ENCODE results near the gene CCDC148.
"Not testable (repeated sequence)": the region's sequence is repeated elsewhere in the genome, so short reads cannot be mapped to it uniquely, and the experiment has no call there.

Gene CCDC148

GRCh38 chr2:158273791-158274190 is 182.8 kb downstream of the CCDC148 start:
- DNase-seq: no peak

GRCh38 chr2:158270536-158270935 is 186.0 kb downstream of the CCDC148 start:
- no peak for DNase-seq

GRCh38 chr2:158269143-158269542 is 187.4 kb downstream of the CCDC148 start:
- DNase-seq: no peak

- DNase-seq: no peak
Observed at GRCh38 chr2:158266111-158266510, 190.4 kb downstream of the CCDC148 start.

GRCh38 chr2:158255257-158255656 is 201.3 kb downstream of the CCDC148 start:
- DNase-seq: no peak

- DNase-seq: no peak
Observed at GRCh38 chr2:158253170-158253569, 203.4 kb downstream of the CCDC148 start.

GRCh38 chr2:158251356-158251755 is 205.2 kb downstream of the CCDC148 start:
- no peak for DNase-seq

GRCh38 chr2:158243392-158243791 is 213.2 kb downstream of the CCDC148 start:
- no peak for DNase-seq

- no peak for DNase-seq
Observed at GRCh38 chr2:158242280-158242679, 214.3 kb downstream of the CCDC148 start.

- no peak for DNase-seq
Observed at GRCh38 chr2:158240975-158241374, 215.6 kb downstream of the CCDC148 start.

- DNase-seq: no peak
Observed at GRCh38 chr2:158239271-158239670, 217.3 kb downstream of the CCDC148 start.

GRCh38 chr2:158234497-158234896 is 222.1 kb downstream of the CCDC148 start:
- DNase-seq: no peak

GRCh38 chr2:158232476-158232875 is 224.1 kb downstream of the CCDC148 start:
- no peak for DNase-seq

- DNase-seq: no peak
Observed at GRCh38 chr2:158228943-158229508, 227.5 kb downstream of the CCDC148 start.

GRCh38 chr2:158223066-158223465 is 233.5 kb downstream of the CCDC148 start:
- DNase-seq: not testable (repeated sequence)

GRCh38 chr2:158221063-158222020 is 235.2 kb downstream of the CCDC148 start:
- no peak for DNase-seq

- no peak for DNase-seq
Observed at GRCh38 chr2:158217593-158217992, 239.0 kb downstream of the CCDC148 start.

- no peak for DNase-seq
Observed at GRCh38 chr2:158214431-158214830, 242.1 kb downstream of the CCDC148 start.

- DNase-seq: no peak
Observed at GRCh38 chr2:158213773-158214172, 242.8 kb downstream of the CCDC148 start.

- DNase-seq: no peak
Observed at GRCh38 chr2:158212301-158212700, 244.3 kb downstream of the CCDC148 start.

- DNase-seq: no peak
Observed at GRCh38 chr2:158211502-158211901, 245.1 kb downstream of the CCDC148 start.

GRCh38 chr2:158207354-158207753 is 249.2 kb downstream of the CCDC148 start:
- no peak for DNase-seq

GRCh38 chr2:158205215-158205614 is 251.3 kb downstream of the CCDC148 start:
- DNase-seq: no peak

- no peak for DNase-seq
Observed at GRCh38 chr2:158204741-158205165, 251.8 kb downstream of the CCDC148 start.
